AG09319 (cell line): ENCODE data around the gene SAMD8.

ENCODE experiments used
- DNase-seq: peaks from one replicate; pipeline ENCODE4 v3.0.0-alpha.2; 2010; ENCODE audit warnings: low read depth; ENCODE audit errors: extremely low read depth
- TF ChIP-seq, protein P1 (sequence below): IDR thresholded peaks from 2 replicates; pipeline ENCODE4 v1.5.1; 2011; ENCODE audit warnings: low read depth, mild to moderate bottlenecking, inconsistent platforms, low read length, moderate library complexity

SAMD8 gene

DNA sequence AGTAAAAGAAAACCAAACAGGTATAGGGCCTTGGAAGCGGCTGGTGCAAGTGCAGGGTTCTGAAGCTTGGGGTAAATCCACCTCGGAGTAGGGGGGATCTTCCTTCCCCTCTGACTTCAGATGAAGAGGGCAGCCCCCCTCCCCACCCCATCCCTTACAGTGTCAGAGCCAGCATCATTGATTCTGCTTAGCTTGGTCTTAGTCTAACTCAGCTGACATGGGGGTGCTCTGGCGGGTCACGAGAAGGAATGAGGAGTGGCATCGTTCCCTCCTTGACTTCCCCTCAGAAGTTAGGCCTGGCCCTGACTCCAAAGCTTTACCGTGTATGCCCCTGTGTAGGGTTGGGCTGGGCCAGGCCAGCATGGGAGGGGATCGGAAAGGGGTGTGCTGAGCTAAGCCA is 44.2 kb upstream of the SAMD8 start:
- TF ChIP-seq, protein P1, sequence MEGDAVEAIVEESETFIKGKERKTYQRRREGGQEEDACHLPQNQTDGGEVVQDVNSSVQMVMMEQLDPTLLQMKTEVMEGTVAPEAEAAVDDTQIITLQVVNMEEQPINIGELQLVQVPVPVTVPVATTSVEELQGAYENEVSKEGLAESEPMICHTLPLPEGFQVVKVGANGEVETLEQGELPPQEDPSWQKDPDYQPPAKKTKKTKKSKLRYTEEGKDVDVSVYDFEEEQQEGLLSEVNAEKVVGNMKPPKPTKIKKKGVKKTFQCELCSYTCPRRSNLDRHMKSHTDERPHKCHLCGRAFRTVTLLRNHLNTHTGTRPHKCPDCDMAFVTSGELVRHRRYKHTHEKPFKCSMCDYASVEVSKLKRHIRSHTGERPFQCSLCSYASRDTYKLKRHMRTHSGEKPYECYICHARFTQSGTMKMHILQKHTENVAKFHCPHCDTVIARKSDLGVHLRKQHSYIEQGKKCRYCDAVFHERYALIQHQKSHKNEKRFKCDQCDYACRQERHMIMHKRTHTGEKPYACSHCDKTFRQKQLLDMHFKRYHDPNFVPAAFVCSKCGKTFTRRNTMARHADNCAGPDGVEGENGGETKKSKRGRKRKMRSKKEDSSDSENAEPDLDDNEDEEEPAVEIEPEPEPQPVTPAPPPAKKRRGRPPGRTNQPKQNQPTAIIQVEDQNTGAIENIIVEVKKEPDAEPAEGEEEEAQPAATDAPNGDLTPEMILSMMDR: no peak
- no peak for DNase-seq

DNA sequence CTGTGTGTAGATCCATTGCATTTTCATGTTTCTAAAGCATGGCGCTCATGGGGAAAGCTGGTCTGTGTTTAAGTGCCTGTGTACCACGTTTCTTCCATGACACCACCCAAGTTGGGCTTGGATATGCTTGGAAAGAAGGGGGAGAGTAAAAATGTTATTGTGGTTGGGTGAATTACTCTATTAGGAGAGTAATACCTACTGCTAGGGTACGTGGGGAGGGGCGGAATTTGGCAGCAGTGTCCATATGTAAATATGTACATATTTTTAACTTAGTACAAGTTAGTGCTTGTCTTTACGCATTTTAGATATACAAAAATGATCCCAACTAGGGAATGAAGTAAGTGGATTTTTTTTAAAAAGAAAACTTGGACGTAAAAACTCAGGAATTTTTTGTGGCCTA is 42.9 kb upstream of the SAMD8 start:
- TF ChIP-seq, protein P1: no peak
- DNase-seq: no peak

DNA sequence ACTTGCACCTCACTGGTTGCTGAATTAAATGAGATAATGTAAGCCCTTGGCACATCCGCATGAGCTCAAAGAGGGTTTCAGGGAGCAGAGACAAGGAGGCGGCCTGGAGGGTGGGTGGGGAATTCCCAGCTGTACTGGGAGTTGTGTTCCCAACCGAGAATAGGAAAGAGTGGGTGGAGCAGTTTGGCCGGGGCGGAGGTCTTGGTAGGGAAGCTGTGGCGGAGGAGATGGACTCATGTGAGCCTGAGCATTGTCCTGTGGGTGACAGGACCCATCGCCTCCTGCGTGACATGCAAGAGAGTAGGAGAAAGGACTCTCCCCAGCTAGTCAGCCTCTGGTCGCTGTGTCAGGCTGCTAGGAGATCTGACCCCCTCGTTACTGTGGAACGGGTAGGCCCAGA is 41.0 kb upstream of the SAMD8 start:
- DNase-seq: no peak
- TF ChIP-seq, protein P1: no peak

DNA sequence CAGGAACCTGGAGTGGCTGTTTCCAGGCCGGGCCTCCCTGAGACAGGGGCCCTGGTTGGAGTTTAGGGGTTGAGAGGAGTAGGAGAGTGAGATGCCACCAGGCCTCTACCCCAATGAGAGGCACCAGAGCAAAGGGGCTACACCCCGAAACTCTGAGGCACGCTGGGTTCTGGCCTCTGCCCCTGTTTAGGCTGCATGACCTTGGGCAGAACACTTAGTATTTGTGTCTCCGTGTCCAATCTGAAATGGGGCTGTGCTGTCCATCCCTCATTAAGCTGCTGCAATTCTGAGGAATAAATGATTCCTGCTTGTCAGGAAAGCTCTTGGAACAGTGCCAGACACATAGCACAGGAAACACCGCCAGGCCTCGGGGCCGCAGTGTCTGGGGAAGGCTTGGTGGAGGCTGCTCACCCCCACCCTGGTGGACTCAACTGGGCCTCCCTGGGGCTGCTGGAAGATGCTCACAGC is 40.5 kb upstream of the SAMD8 start:
- TF ChIP-seq, protein P1: no peak
- no peak for DNase-seq

DNA sequence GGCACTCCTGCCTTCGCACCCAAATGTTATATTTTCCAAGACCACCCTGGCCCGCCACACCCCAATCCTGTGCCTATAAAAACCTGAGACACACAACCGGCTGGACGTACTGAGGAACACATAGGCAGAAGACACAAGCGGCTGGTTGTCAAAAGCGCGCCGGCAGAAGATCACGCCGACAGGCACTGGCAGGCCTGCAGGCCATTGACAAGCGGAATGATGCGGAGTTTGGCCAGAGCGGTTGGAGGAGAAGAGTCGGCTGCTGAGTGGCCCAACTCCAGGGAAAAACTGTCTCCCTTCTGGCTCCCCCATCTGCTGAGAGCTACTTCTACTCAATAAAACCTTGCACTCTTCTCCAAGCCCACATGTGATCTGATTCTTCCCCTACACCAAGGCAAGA is 39.7 kb upstream of the SAMD8 start:
- no peak for DNase-seq
- TF ChIP-seq, protein P1: no peak

DNA sequence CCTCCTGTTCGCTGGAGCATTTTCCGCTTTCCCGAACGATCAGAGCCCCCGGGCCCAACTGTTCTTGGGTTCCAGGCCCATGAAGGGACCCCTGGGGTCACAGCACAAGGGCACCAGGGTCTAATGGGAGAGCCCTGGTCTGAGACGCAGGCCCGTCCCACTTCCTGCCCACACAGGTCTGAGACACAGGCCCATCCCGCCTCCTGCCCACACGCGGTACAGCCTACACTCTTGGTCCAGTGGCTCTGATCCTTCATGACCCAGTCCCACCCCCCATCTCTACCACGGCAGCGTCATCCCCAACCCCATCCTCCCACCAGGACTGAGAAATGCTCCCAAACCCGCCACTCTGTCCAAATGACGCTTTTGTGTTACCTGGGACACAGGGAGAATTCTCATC is 38.7 kb upstream of the SAMD8 start:
- TF ChIP-seq, protein P1: no peak
- DNase-seq: no peak

DNA sequence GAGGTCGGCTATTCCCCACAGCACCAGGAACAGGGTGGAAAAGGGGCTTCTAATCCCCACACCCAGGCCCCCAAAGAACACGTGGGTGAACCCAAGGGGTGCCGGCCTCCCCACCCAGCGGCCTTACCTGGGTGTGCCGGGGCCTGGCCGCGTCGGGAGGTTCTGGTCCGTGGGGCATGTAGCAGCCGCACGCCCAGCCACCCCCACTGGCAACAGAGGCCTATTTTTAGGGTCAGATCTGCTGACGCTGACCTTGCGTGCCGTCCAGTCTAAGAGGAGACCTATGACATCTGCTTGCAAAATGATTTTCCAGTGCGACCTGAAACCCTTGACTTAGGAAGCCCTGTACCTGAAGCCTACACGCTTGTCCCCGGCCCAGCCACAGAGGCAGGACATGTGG is 38.0 kb upstream of the SAMD8 start:
- DNase-seq: no peak
- TF ChIP-seq, protein P1: no peak
